SH-SY5Y (cell line): ENCODE measurements around the gene ZNF862.

Experiments
- GATA2 ChIP-seq: IDR thresholded peaks from 2 replicates; pipeline ENCODE4 v1.6.1; 2011; ENCODE audit warnings: mild to moderate bottlenecking, low read depth, low read length
- GATA3 ChIP-seq: IDR thresholded peaks from 2 replicates; pipeline ENCODE4 v1.6.1; 2011; ENCODE audit warnings: low read depth, mild to moderate bottlenecking, low read length, moderate library complexity

DNA sequence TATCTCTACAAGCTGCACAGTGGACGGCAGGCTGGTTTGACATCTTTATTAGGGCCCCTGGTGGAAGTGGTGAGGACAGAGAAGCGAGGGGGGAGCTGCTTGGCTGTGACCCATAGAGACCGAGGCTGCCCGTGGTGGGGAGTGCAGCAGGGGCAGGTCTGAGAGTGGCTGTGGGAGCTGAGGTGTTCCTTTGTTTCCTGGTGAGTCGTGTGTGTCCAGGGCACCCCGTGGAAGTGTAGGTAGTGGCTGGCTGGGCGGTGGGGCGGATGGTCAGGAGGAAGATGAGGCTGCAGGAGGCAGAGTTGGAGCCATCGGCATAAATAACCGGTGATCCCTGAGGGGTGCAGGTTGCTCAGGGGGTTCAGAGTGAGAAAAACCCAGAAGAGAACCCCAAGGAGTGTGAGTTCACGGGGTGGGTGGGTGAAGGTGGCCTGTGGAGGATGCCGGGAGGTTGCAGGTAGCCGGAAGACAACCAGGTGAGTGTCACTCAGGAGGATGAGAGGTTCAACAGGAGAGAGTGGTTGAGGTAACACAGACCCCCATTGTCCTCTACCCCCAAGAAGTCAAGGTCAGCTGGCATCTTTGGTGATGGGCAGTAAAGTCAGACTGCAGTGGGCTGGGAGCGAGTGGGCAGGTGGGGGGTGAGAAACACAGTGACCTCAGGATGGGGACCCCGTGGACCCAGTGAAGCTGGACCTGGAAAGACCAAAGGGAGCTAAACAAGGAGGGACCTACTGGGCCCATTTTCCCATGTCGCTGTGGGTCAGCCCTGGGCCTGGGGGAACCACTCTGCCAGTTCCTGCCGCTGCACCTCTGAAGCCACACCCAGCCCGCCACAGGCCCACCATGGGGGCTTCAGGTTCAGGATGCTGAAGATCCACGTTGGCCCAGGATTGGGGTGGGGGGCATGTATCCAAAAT is 43.4 kb downstream of the ZNF862 start:
- no peak for TF ChIP-seq GATA2
- TF ChIP-seq GATA3, result no peak
